NOMO-1 treated with dmso at 0.1 percent for 144 hours (cell line): ENCODE results near the gene PSMB5.

Source experiments
- DNase-seq: peaks from one replicate; lab custom pipeline; 2025; ENCODE audit not compliant: unreplicated experiment; lab: John Stamatoyannopoulos, UW

Gene PSMB5

GRCh38 chr14:23034498-23035302 lies at the start of gene PSMB5:
Gene PSMB5, minus strand, starts transcription at chr14:23034900. Its CDS starts 19 bp downstream, at chr14:23034881.
- no peak for DNase-seq

DNA sequence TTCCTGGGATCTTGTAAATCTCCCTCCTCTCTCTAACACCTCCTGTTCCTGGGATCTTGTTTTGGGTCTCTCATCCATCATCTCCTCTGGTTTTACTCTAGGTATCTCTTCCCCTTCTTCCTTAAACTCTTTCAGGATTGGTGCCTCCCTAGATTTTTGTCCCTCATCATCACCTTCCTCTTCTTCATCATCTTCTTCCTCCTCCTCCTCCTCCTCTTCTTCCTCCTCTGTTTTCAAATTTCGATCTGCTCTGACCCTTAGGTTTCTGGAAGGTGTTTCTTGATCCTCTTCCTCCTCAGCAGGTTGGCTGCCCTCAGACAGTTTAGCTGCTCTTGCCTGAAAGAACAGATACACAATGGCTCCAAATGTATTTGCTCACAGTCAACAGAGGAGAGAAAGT lies 45.8 kb upstream of the PSMB5 start:
- DNase-seq = no peak

DNA sequence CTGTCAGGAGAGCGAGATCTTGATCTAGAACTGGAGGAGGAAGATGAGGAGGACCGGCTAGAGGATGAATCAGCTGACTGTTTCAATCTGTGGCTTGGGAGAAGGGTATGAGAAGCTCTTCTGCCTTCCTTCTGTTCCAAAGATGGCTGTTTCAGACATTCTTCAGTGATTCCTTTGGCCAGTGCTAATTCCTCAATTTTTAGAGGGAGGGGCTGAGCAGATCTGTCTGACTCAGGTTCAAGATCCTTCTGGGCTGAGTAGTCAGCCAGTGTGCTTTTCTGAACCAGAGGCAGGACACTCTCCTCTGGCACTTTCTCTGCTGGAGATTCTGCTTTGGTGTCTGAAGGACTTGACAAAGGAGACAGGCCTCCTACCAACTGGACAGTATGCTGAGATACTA lies 45.0 kb upstream of the PSMB5 start:
- DNase-seq = no peak

DNA sequence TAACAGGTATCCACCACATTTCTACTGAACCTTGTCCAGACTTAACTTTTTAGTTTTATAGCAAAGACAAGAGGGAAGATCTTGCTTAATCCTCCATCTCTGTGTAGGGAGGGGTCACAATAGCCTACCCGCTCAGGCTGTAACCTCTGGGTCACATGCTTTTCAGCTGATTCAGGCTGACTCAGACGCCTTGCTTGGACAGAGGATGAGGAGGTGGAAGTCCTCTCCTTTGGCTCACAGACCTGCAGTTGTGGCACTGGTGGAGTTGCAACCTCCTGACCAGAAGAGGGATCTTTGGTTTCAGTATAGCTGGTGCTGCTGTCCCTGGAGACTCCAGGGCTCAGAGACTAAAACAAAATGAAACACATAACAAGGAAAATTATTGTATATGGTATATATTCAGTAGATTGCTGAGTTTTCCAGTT lies 44.0 kb upstream of the PSMB5 start:
- no peak for DNase-seq

DNA sequence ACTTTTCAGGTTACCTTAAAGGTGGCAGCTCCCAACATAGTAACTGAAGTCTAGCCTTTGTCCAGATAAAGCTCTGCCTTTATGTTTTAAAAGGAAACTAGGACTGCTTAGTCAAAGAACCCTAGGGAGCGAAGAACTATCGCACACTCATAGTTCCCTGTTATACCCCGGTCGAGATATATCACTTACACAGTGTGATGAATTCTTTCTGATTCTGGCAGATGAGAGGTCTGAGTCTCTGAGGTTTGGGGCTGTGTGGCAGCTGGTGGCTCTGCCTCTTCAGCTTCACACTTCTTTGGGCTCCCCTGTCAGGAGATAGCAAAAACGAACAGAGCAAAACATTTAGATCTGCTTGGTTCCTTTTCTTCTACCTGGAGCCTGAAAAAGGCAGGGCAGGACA lies 43.3 kb upstream of the PSMB5 start:
- no peak for DNase-seq

DNA sequence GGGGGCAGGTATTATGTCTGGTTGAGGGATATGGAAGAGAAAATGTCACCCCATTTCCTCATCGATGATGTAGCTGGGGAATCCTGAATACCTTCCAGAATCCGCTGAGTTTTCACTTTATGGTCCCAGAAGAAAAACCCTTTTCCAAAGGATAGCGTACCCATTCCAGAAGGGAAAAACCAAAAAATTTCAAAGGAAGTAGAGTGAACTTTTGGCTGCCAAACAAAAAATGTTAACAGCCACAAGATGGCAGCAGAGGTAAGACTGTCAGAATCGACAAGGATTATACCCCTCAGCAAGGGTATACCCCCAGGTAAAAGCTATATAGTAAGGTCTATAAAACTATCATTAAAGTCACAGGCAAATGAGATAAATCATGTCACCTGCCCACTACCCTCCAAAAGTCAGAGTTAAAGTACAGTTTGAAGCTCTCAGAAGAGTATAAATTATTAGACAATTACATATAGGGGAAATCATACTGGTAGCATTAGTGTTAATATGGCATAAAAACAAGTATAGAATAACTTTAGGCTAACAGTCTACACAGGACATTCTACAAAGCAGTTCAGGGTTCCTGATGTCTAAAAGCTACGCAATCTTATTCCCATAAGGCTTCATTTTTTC lies 42.2 kb upstream of the PSMB5 start:
- no peak for DNase-seq

- DNase-seq = no peak
Measured at GRCh38 chr14:23074906-23075305, 40.2 kb upstream of the PSMB5 start.

DNA sequence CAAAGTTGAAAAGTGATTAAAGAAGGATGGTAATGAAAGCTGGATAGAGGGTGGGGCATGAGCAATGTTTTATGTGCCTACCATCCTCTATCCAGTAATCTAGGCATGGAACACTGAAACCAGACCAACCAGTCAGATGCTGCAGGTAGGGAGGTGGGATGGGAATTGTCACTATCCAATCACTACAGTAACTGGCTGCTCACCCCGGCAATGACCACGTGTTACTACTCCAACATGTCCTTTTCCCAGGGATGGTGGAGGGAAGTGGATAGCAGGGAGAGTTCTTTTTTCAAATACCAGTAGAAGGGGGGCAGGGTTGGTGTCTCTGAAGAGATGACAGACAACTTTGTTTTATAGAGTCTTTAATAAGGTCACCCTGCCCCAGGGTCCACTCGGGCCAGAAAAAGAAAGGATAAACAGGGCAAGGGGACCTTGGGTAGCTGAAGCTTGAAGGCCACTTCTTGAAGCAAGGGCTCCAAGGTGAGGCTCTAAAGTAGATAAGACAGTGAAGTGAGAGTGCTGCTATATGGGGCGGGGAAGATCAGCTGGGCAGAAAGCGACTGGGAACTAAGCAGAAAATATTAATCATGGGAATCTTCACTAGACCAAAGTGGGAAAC lies 37.3 kb upstream of the PSMB5 start:
- DNase-seq = no peak

DNA sequence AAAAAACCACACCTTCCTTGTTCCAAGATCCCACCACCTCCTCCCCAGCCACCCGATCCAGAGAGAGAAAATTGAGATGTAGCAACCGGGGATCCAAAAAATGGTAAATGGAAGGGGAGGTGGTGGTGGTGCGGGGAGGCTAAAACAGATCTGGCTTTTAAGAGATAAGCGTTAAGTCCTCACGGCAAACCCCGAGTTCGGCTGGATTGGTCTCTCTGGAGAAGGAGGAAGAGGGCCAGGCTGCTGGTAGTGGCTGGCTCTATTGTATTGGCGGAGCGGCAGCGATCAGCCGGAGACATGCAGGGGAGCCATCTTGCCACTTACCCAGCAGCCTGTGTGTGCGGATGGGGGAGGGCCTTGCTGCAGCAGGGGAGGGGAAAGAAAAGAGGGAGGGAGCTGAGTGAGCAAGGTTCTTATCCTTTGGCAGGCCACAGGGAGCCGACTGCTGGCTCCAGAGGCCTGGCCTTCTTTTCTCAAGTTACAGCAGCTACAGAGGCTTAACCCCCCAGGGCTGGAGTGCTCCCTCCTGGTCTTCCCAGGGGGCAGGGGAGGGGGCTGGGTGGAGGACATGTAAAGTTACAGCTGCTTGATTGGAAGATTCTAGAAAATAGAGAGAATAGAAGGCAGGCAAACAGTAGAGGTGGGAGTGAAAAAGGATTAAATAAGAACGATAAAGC lies 36.7 kb upstream of the PSMB5 start:
- no peak for DNase-seq

GRCh38 chr14:23070262-23071129 lies 35.8 kb upstream of the PSMB5 start:
- DNase-seq = no peak

DNA sequence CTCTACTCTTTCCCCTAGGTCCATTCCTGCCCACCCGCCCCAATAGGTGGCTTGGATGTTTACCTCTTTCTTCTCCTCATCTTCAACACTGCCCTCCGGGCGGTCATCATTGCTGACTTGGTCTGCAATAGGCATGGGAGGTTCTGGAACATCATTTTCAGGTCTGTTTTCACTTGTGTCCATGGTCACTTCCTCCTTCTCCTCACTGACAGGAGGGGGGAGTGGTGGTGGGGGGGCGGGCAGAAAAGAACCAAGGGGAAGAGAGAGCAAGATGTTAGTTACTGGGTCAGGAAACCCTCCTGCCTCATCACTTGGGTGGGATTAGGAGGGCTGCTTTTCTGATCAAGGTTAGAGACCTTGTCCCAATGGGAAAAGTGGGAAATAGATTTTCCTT lies 34.7 kb upstream of the PSMB5 start:
- no peak for DNase-seq

GRCh38 chr14:23068789-23069412 lies 34.2 kb upstream of the PSMB5 start:
- no peak for DNase-seq

DNA sequence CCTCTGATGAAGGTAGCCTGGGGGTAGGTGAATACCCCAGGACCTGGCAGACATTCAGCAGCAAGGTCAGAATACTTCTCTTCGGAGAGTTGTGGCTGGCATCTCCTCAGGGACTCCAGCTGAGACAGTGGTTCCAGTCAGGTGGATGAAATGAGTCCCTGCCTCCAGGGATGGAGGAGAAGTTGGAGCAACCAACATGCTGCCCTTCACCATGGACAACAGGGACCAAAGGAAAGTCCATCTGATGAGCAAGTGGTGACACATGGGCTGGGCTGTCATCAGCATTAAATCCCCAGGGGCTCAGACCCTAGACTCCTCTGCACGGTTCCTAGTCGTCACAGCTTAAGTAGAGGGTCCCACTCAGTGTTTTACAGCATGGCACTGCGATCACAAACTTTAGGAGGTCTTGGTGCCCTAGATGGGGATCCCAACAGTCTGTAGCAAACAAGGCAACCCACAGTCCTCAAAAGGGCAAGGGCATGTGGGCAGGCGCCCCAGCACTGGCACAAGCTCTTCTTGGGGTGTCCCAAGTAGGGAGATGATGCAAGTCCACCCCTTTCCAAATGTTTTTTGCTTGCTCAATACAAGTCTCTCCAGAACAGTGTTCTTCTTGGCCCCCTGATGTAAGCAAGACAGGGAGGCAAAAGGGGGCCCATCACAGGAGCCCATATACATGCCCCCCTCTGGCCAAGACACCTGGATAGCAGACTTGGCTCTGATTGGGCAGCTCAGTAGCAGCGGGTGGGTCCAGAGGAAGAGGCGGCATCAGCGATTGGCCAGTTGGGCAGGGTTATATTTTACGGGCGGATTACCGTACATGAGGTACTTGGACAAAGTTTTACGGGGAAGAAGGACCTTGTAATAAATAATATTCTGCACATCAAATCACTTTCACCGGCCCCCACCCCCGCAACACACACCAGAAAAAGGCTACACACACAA lies 33.4 kb upstream of the PSMB5 start:
- DNase-seq = no peak

DNA sequence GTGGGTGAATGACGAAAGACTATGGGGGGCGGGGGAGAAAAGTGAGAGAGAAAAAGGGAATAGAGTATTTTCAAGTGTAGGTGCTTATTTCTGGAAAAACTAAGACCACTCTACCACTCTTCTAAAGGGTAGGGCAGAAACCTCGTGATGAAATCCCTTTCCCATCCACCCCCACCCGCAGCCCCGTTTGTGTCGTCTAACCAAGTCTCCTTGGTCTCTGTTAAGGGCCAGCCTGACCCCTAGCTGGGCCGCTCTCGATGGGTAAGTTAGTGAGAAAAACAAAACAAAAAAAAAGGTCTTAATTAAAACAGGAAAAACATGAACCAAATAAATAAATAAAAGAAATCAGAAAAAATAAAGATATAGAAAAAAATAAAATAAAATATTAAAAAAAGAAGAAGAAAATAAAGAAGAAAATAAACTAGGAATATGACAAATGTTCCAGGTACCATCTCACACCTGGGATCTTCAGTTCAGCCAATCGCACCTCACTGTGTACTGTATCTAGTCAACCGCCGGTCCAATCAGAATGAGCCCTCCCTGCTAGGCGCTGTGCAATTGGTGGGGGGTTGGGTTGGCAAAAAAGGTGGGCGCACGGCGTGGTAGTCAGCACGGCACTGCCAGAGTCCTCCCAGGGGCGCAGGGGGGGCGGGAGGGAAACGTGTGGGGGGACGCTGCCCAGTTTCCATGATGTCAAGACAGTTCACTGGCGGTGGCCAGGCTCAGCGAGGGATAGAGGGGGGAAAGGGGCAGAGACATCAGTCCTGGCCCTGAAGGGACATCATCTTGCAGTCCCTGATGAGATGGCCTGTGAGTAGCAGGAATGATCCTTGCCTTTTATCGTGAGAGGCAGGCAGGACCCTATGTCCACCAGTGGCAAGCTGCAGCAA lies 32.4 kb upstream of the PSMB5 start:
- no peak for DNase-seq

GRCh38 chr14:23066368-23066767 lies 31.7 kb upstream of the PSMB5 start:
- no peak for DNase-seq

- no peak for DNase-seq
Measured at GRCh38 chr14:23063601-23064000, 28.9 kb upstream of the PSMB5 start.

DNA sequence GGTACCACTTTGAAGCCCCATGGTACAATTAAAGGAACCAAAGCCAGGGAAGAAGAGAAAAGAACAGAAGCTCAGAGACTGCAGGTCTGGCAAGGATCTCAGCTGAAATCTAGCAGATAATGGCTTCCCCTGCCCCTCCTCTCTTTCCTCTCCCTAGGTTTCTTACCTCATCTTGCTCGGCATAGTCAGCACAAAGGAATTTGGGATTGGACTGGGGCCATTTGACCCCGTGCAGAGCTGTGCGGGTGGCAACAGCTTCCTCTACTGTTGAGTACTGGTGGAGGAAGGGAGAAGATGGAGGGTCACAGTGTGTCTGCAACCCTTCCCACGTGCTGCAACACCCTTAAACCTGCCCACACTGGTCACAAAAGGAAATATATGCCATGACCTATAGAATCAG lies 27.3 kb upstream of the PSMB5 start:
- DNase-seq = no peak

GRCh38 chr14:23060536-23061260 lies 26.0 kb upstream of the PSMB5 start:
- DNase-seq = no peak
